LNCAP (cell line): ENCODE data around the gene ZNF784.

Experiments used
- CTCF ChIP-seq: fragments of 450-650 bp; IDR thresholded peaks from 2 replicates; pipeline ENCODE4 v1.5.1; 2017; ENCODE audit warnings: mild to moderate bottlenecking

The ZNF784 gene, protein sequence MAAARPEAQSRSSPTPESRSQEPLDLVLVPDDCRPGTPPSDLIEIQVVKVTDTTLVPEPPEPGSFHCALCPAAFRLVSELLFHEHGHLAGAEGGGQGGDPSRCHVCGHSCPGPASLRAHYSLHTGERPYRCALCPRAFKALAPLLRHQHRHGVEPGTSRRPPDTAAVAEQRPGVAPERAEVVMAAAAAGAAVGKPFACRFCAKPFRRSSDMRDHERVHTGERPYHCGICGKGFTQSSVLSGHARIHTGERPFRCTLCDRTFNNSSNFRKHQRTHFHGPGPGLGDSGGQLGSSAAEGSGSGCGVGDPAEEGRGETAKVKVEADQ

DNA sequence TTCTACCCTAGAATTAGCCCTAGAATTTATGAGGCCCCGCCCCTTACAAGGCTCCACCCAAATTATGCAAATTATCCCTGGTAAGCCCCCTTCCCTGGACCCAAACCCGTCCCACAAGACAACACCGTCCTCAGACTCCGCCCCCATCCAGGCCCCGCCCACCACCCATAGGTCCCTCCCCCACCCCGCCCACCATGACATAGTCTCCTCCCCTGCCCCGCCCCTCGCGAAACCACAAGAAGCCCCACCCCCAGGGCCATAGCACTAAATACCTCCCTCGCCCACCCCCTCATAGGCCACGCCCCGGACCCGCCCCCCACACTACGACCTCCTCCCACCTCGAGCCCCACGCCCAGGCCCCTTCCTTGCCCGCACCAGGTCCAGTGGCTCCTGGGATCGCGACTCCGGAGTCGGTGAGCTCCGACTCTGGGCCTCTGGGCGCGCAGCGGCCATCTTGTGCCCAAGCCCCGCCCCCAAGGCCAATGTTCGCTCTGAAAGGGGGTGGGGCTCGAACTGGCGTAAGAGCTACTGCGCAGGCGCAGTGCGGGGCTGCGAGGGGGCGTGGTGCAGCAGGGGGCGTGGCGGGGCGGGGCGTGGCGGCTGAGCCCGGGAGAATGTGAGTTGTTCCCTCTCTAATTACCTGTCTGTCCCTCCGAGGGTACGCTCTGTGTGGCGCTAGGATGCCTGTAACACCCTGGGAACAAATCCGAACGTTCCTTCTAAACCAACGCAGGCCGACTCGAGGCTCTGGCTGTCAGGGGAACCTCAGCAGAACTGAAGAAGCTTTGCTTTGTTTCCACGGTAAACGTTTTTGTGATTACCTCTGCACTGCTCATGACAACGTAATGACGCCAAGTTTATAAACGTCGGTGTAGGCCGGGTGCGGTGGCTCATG, at the start of gene ZNF784:
ZNF784 (minus strand) TSS at position 458 of the 895 bp plus-strand sequence; CDS start at position 453, 5 bp downstream.
- TF ChIP-seq CTCF = no peak

- no peak for TF ChIP-seq CTCF
These were observed 49.5 kb upstream of the ZNF784 start for GRCh38 chr19:55673889-55674288.

DNA sequence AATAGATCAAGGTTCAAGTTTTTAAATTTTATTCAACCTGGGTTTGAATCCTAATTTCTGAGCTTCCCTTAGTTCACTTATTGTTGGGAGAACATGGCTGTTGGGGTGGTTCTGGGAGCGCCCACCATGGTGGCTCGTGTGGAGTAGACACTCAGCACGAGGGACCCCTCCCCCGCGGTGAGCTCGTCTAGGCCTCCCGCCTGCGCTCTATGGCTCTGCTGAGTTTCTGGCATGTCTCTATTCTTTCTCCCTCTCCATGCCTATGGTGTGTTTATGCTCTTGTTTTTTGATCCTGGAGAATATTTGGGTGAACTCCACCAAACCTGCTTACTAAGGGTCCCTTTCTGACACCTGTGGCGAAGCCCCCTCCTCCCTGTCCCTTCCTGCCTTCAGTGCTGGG, 49.1 kb upstream of the ZNF784 start:
- no peak for TF ChIP-seq CTCF

- no peak for TF ChIP-seq CTCF
These were observed 48.1 kb upstream of the ZNF784 start for GRCh38 chr19:55672418-55672817.

GRCh38 chr19:55671054-55671378, 46.6 kb upstream of the ZNF784 start:
- no peak for TF ChIP-seq CTCF

- TF ChIP-seq CTCF = no peak
These were observed 46.1 kb upstream of the ZNF784 start for GRCh38 chr19:55670280-55671053.
